NCI-H2227 (cell line): Measurements from ENCODE around the gene NAV1.
"Not testable (repeated sequence)": the region's sequence is repeated elsewhere in the genome, so short reads cannot be mapped to it uniquely, and the experiment has no call there.

ENCODE experiments used
- DNase-seq: peaks from one replicate; lab custom pipeline; 2025; ENCODE audit not compliant: unreplicated experiment; lab: John Stamatoyannopoulos, UW

NAV1 gene

DNA sequence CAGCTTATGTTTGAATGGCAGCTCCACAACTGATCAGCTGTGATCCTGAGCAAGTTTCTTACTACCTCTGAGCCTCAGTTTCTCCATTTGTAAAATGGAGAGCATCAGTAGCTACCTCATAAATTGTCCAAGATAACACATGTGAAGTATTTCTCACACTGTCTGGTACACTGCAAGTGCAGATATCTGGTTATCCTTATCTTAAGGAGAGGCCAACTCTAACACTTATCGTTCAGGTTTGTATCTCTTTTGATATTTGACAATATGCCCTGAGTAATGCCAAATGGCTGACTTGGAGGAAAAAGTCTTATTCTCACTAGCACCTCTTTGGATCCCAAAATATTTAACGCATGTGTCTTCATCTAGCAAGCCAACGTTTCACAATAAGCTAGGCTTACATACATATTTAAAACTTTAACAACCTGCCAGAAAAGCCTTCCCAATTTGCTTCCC, 34.7 kb upstream of the NAV1 start:
- DNase-seq = no peak

DNA sequence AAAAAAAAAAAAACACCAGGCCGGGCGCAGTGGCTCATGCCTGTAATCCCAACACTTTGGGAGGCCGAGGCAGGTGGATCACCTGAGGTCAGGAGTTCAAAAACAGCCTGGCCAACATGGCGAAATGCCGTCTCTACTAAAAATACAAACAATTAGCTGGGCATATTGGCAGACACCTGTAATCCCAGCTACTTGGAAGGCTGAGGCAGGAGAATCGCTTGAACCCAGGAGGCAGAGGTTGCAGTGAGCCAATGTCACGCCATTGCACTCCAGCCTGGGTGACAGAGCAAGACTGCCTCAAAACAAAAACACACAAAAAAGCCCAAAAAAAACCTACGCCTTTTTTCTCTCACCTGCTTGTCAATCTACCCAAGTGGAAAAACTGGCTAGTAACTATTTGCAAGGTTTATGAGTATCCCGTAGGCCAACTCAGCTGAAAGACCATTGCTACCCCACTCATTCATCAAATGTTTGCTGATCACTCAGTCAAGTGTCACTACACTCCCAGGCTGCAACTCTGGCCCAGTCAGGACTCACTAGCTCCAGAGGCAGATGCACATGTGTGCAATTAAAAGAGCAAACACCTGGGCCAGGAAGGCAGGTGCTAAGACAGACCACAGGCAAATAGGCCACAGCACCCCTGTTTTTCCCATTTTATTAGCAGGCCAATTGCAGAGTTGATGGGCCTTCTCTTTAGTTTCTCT, 34.0 kb upstream of the NAV1 start:
- DNase-seq = no peak

DNA sequence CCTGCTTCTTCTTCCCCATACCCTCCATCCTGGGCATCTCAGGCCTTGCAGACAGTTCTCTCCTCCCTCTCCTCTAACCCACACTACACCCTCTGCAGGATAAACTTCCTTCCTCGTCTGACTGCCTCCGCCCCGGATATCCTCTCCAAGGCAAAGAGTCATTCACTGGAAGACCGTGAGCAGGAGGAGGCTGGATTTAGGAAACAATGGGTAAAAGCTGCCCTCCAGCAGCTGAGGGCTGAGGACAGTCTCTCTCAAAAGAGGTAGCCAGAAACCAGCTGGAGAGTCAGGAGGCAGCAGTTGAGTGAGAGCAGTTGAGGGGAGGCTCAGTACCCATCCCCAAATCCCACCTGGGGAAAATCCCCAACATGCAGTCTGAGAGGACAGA, 33.4 kb upstream of the NAV1 start:
- DNase-seq = no peak

DNA sequence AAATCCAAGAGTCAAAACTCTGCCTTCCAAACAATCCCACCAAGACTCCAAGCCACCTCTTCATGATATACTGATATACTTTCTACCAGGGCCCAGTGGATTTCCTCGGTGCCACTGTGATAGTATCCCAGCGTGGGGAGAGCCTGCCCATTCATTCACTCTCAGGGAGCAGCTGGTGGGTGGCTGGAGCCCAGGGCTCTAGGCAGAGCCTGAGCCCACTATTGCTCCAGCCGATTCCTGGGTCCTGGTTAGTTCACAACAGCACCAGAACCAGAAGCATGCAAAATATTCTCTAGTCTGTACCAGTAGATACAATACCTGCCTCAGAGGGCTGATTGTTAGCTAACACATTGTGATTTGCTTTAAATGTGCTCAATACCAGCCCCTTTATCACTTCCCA, 32.8 kb upstream of the NAV1 start:
- DNase-seq = no peak

DNA sequence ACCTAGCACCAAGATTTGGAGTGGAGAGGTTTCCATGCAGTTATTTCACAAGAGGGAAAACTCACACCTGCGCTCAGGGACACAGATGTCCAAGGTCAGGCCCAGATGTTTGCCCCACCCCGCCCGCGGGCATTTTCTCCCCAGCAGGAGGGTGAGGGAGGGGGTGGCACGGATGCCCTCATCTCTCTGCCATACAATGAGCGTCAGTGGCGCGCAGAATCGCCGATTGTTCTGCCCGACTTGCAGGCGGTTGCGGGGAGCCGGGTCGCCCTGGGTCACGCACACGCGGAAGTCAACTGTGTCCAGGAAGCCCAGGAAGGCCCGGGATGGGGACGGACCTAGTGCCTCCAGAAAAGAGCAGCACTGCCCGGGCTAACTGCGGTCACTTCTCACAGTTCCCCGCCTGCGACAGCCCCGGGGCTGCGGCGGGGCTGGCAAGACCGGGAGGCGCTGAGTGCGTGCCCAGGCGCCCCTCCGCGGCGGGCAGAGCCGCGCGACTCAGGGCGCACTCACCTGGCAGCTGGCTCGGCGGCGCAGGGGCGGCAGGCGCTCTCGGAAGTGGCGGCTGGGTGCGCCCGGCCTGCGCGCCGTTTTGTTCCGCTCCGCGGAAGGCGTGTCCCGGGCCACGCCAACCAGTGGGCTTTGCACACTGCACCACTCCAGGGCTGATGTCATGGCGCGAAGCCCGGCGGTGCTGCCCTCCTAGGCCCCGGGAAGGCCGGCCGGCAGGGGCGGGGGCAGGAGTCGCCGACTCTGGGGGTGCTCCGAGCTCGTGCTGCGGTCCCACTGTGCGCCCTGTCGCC, 32.2 kb upstream of the NAV1 start, which contains the start of gene CSRP1:
Gene CSRP1 (minus strand): TSS at position 567 of the 803 bp plus-strand sequence. CDS start 10,820 bp downstream, outside the sequence.
- peak; percentile 87 for DNase-seq

DNA sequence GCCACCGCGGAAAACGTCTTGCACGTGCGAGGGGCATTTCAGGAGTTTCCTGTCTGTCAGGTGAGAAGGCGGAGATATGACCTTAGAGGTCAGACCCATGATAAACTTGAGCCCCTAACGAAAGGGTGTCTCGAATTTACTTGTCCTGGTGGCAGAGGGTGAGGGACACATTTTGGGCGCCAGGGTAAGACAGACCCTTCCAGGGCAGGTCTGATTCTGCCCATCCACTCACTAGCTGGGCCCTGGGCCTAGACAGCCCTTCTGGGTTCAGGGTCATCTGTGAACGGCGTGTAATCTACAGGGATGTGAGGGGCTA, 31.6 kb upstream of the NAV1 start:
- no peak for DNase-seq

DNA sequence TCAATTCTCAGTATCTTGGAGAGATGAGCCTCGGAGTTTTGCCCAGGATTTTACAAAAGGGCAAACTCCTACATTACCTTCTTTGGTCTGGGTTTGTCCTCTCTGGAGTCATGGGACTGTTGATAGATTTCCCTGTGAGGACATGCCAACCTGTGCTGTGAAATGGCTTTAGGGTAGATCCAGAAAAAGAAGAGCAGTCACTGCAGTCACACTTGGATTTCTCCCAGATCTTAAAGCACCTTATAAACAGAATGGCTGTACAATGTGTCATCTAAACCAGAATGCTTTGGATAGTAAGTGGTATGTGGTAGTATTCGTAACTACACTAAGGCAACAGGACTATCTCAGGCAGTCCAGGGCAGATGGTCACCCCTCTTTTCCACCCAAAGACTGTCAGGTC, 30.1 kb upstream of the NAV1 start:
- no peak for DNase-seq

DNA sequence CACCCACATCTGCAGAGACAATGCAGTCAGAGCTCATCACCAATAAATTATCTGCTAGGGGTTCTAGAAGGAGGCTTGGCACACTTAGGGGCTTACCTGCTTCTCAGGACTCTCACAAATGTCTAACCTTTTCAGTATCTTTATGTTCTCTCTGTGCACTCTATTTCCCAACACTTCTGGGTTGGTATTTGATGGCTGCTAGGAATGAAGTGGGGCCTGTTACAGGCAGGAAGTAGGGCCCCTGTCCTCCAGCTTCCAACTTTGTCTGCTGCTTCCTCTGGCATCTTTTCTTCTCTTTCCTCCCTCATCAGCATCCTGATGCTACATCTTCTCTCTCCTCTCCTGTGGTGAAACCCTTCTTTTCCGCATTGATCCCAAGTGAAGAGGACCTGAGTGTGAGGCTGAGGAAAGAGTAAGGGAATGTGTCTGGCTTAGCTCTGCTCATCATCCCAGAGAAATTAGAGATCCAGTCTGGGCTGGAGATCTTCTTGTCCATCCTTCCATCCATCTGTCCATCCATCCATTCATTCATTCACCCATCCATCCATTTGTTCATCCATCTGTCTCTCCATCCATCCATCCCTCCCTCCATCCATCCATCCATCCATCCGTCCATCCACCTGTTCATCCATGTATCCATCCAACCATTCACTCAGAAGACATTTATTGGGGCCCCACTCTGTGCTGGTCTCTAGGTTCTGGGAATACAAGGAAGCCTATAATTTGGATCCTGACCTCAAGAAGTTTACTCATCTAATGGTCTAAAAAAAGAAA, 29.1 kb upstream of the NAV1 start:
- no peak for DNase-seq

DNA sequence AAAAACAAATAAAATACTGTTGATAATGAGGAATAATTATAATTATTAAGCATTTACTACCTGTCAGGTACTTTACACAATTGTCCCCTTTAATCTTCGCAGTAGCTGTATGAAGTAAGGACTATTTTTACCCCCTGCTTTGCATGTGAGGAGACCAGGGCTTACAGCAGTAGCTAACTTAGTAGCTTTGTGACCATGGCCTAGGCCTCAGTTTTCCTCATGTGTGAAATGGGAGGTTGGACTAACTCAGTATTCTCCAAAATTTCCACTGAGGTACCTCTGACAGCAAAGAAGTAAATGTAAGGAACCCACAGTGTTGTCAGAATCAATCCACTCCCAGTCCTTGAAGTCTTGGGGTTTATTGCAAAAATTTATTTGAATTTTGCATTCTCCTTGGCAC, 28.2 kb upstream of the NAV1 start:
- no peak for DNase-seq

DNA sequence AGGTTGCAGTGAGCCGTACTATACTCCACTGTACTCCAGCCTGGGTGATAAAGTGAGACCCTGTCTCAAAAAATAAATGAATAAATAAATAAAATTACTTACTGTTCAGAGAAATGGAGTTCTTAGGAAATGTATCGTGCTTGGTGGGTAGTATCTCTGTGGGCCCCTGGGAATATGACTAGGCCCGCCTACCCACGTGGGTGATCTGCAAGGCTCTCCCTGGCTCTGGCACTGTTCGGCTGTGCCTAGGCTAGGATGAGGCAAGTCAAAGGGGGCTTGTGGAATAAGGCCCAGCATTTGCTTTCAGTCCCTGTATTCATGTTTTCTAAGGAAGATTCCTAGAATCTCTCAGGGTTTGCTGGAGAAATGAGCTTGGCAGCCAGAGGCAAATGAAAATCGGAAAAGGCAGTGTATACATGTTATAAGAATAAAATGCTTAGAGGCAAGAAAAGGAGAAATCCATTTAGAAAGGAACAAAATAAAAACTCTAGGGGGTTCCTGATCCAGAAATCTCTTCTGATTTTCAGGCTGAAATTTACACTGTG, 27.5 kb upstream of the NAV1 start:
- no peak for DNase-seq

DNA sequence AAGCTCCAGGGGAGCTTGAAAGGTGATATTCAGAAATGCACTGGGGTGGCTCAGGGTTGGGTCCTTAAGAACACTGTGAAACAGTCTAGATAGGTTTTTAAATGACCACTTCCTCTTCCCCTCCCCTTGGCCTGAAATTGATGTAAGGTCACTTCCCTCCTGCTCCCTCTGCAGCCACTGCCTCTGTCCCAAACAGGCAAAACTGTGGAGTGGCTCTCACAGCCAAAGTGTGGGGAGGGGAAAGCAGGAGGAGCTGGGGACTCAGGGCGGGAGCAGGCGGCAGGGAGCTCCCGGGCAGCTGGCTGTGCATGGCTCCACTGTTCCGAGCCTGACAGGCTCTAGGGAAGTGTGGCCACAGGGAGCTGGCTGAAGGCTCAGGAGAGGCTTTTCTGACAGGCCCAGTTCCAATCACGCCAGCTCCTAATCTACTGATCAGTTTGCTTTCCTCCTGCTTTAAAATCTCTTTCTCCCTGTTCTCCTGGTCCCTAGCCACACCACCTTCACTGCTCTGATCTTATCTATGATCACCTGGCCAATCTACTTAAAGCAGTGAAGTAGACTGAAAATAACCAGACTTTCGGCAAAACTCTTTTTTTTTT, 26.9 kb upstream of the NAV1 start:
- DNase-seq = peak; percentile 13

DNA sequence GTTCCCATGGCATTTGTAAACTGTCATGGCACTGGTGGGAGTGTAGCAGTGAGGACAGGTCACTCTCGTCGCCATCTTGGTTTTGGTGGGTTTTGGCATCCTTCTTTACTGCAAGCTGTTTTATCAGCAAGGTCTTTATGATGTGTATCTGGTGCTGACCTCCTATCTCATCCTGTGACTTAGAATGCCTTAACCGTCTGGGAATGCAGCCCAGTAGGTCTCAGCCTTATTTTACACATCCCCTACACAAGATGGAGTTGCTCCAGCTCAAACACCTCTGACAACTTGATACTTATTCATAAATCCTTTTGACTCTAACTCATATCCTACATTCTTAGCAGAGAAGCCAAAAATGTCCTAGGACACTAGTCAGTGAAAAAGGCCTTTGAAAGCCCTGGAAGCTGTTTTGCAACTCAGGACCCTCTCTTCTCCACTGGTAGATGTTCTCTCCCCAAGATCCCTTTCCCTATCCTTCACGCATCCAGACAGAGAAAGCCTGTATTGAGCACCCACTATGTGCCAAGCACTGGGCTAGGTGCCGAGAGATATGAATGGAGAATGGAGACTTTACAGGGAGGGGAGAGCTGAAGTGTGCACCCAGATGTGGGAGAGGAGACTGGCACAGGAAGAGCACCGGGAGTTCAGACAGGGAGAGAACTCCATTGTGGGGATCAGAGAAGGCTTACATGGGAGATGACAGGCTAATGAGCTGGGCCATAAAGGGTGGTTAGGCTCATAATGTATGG, 25.3 kb upstream of the NAV1 start:
- DNase-seq = no peak

DNA sequence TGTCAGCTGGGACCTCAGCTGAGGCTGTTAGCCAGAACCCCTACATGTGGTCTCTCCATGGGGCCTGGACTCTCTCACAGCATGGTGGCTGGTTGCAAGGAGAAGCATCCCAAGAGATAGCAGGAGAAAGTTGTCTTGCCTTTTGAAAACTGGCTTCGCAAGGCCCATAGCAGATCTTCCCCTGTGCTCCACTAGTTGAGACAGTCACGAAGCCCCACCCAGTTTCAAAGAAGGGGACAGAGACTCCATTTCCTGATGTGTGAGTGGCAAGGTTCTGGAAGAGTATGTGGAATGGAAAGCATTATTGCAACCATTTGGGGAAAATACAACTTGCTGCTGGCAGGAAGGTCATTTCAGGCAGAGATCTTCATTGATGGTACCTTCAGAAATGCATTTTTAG, 24.5 kb upstream of the NAV1 start:
- DNase-seq = no peak

DNA sequence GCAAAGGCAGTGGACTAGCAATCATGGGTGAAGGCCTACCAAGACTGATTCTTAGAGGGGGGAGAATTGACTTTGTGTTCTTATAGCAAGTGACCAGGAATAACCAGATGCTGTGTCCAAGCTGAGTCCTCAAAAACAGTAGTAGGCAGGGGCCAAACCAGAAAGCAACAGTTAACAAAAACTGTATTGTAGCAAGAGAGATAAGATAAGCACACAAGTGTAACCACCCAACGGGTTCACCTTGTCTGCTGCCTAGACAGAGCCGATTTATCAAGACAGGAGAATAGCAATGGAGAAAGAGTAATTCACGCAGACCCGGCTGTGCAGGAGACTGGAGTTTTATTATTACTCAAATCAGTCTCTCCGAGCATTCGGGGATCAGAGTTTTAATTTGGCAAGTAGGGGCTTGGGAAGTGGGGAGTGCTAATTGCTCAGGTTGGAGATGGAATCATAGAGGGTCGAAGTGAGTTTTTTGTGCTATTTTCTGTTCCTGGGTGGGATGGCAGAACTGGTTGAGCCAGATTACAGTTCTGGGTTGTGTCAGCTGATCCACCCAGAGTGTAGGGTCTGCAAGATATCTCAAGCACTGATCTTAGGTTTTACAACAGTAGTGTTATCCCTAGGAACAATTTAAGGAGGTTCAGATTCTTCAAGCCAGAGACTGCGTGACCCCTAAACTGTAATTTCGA, 23.7 kb upstream of the NAV1 start:
- no peak for DNase-seq

DNA sequence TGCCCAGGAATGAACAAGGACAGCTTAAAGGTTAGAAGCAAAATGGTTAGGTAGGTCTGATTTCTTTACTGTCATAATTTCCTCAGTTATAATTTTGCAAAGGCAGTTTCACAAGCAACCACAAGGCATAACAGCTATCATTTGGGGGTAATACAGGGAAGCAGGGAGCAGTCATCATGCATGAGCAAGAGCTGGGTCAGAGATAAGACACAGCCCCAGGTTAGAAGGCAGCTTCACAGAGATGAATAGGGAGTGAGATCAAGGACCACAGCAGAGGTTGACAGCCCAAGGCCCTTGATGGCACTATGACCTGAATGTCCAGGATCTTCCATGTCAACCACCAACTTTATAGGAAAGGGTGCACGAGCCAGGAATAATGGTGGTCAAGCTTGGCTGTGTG, 23.0 kb upstream of the NAV1 start:
- DNase-seq = no peak

DNA sequence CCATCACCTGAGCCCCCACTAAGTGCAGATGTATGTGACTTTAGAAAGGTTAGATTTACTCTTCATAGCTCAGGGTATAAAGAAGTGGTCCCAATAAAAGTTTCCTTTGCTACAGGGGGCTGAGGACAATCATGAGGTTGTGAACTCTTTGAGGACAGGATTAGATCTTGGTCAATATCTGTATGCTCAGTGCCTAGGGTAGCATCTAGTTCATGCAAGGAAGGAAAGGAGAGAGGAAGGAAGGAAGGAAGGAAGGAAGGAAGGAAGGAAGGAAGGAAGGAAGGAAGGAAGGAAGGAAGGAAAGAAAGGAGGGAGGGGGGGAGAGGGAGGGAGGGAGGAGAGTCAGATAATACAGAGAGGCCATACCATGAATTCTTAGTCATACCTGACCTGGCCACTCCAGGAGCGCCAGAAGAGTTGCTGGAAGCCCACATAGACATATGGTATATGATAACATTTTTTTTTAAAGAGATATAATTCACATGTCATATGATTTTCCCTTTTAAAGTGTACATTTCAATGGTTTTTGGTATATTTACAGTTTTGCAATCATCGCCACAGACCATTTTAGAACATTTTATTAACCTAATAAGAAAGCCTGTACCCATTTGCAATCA, 22.3 kb upstream of the NAV1 start:
- no peak for DNase-seq

DNA sequence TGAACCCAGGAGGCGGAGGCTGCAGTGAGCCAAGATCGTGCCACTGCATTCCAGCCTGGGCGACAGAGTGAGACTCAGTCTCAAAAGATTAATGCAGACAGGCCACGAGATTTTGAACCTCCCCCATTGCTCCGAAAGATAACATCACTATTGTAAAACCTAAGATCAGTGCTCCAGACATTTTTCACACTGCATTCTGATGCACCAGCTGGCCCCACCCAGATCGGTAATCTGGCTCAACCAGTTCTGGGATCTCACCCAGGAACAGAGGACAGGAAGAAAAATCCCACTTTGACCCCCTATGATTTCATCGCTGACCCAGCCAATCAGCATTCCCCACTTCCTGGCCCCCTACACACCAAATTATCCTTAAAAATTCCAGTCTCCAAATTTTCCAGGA, 21.3 kb upstream of the NAV1 start:
- no peak for DNase-seq

DNA sequence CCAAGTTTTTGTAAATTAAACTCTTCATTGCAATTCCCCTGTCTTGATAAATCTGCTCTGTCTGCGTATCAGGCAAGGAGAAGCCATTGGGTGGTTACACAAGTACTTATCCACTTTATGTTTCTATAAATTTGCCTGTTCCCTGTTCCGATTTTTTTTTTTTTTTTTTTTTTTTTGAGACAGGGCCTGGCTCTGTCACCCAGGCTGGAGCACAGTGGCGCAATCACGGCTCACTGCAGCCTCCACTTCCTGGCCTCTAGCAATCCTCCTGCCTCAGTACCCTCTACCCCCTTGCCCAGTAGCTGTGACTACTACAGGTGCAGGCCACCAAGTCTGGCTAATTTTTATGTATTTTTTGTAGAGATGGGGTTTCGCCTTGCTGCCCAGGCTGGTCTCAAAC, 20.9 kb upstream of the NAV1 start:
- no peak for DNase-seq

DNA sequence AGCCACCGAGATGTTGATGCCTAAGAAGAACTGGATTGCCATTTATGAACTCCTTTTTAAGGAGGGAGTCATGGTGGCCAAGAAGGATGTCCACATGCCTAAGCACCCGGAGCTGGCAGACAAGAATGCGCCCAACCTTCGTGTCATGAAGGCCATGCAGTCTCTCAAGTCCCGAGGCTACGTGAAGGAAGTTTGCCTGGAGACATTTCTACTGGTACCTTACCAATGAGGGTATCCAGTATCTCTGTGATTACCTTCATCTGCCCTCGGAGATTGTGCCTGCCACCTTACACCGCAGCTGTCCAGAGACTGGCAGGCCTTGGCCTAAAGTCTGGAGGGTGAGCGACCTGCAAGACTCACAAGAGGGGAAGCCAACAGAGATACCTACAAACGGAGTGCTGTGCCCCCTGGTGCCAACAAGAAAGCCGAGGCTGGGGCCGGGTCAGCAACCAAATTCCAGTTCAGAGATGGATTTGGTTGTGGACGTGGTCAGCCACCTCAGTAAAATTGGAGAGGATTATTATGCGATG, 18.8 kb upstream of the NAV1 start:
- DNase-seq = not testable (repeated sequence)
